ENCODE data around the gene INAFM2.

INAFM2 gene

GRCh38 chr15:40365624-40366456 is 42.3 kb downstream of the INAFM2 start:
- DNase-seq (ENCODE audit: low read depth): no peak
- H3K4me3 ChIP-seq (ENCODE audit: control insufficient read depth, low read depth, low read length): no peak overlapping the region
- TF ChIP-seq CTCF (IDR thresholded peaks at IDR 0.05; ENCODE audit: control insufficient read depth, insufficient read depth, low read depth, low read length, missing control alignments): no peak

GRCh38 chr15:40366457-40367370 is 43.2 kb downstream of the INAFM2 start:
- TF ChIP-seq CTCF (IDR thresholded peaks at IDR 0.05; ENCODE audit: control insufficient read depth, insufficient read depth, low read depth, low read length, missing control alignments): no peak
- DNase-seq (ENCODE audit: low read depth): no peak

DNA sequence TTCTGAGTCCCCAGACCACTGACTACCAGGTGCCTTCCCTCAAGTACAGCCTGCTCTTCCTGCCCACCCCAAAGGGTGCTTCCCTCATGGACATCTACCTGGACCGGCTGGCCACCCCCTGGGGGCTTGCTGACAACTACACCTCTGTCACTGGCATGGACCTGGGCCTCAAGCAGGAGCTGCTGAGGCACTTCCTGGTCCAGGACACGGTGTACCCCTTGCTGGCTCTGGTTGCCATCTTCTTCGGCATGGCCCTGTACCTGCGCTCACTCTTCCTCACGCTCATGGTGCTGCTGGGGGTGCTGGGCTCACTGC is 43.8 kb downstream of the INAFM2 start:
- H3K4me3 ChIP-seq (ENCODE audit: control insufficient read depth, low read depth, low read length): no peak overlapping the region
- no peak for DNase-seq (ENCODE audit: low read depth)
- TF ChIP-seq CTCF (IDR thresholded peaks at IDR 0.05; ENCODE audit: control insufficient read depth, insufficient read depth, low read depth, low read length, missing control alignments): no peak

More at GRCh38 chr15:40366457-40367370, 43.2 kb downstream of the INAFM2 start:
- H3K4me3 ChIP-seq (ENCODE audit: control insufficient read depth, low read depth, low read length): no peak overlapping the region

DNA sequence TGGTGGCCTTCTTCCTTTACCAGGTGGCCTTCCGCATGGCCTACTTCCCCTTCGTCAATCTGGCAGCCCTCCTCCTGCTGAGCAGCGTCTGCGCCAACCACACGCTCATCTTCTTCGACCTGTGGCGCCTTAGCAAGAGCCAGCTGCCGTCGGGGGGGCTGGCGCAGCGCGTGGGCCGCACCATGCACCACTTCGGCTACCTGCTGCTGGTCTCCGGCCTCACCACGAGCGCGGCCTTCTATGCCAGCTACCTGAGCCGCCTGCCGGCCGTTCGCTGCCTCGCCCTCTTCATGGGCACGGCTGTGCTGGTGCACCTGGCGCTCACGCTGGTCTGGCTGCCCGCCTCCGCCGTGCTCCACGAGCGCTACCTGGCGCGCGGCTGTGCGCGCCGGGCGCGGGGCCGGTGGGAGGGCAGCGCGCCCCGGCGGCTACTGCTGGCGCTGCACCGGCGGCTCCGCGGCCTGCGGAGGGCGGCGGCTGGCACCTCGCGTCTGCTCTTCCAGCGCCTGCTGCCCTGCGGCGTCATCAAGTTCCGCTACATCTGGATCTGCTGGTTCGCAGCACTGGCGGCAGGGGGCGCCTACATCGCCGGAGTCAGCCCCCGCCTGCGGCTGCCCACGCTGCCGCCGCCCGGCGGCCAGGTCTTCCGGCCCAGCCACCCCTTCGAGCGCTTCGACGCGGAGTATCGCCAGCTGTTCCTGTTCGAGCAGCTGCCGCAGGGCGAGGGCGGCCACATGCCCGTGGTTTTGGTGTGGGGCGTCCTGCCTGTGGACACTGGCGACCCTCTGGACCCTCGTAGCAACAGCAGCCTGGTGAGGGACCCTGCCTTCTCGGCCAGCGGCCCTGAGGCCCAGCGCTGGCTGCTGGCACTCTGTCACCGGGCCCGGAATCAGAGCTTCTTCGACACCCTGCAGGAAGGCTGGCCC is 44.5 kb downstream of the INAFM2 start:
- DNase-seq (ENCODE audit: low read depth): peak; percentile 37
- no peak overlapping the region; the same call in 1 of the 2 replicates for H3K4me3 ChIP-seq (ENCODE audit: control insufficient read depth, low read depth, low read length)
- TF ChIP-seq CTCF (IDR thresholded peaks at IDR 0.05; ENCODE audit: control insufficient read depth, insufficient read depth, low read depth, low read length, missing control alignments): peak; percentile 62

GRCh38 chr15:40368719-40369473 is 45.4 kb downstream of the INAFM2 start:
- no peak overlapping the region for H3K4me3 ChIP-seq (ENCODE audit: control insufficient read depth, low read depth, low read length)
- DNase-seq (ENCODE audit: low read depth): no peak
- no peak for TF ChIP-seq CTCF (IDR thresholded peaks at IDR 0.05; ENCODE audit: control insufficient read depth, insufficient read depth, low read depth, low read length, missing control alignments)
